Caco-2 (cell line): ENCODE data around the gene AFF1. TPM values are rescaled to one million over a fixed set of nuclear protein-coding genes. Genes with fewer than 3 reads are reported as not detected.

Experiments used
- BruUV-seq: library from RNA; stranded (reverse); fragments of 400-500 nt; replicated peaks from 2 replicates; lab custom pipeline; 2021; lab: Mats Ljungman, UMichigan
- CTCF ChIA-PET: fragments of 300-600 bp; sonication (Branson Sonifier 250); formaldehyde crosslinking; loops from one replicate; lab custom pipeline; 2022; ENCODE audit warnings: antibody characterized with exemption; lab: Charles Lee
- POLR2A ChIA-PET: fragments of 300-600 bp; sonication (Branson Sonifier 250); formaldehyde crosslinking; loops from one replicate; lab custom pipeline; 2022; ENCODE audit warnings: antibody characterized with exemption; lab: Charles Lee
- DNase-seq, 2 experiments: peaks; one replicate each; pipeline versions ENCODE4 v3.0.0 to v3.0.0-alpha.2; 2020 to 2022
- H3K27me3 ChIP-seq: replicated peaks from 2 replicates; pipeline ENCODE4 v1.6.0; 2011; ENCODE audit warnings: low read length; ENCODE audit not compliant: control insufficient read depth, insufficient read depth
- H3K36me3 ChIP-seq: 2 replicates; pipeline ENCODE4 v1.5.1; 2011; ENCODE audit warnings: low read length; ENCODE audit not compliant: control insufficient read depth, insufficient read depth
- H3K4me1 ChIP-seq: fragments of 250-450 bp; sonication (Bioruptor Pico); 2 replicates; pipeline ENCODE4 v1.5.1; 2020; ENCODE audit warnings: mild to moderate bottlenecking
- H3K4me3 ChIP-seq: 2 replicates; pipeline ENCODE4 v1.5.1; 2011; ENCODE audit warnings: low read depth, mild to moderate bottlenecking, control low read depth, low read length
- H3K9me3 ChIP-seq: fragments of 250-450 bp; sonication (Bioruptor Pico); 2 replicates; pipeline ENCODE4 v1.5.1; 2020; ENCODE audit warnings: mild to moderate bottlenecking, moderate library complexity
- H3K27ac Mint-ChIP-seq: one replicate; pipeline ENCODE4 v1.8.0; 2022; ENCODE audit warnings: mixed read lengths; ENCODE audit not compliant: unreplicated experiment
- H3K27me3 Mint-ChIP-seq: one replicate; pipeline ENCODE4 v1.8.0; 2022; ENCODE audit warnings: mixed read lengths; ENCODE audit not compliant: insufficient read depth, unreplicated experiment
- H3K36me3 Mint-ChIP-seq: one replicate; pipeline ENCODE4 v1.8.0; 2022; ENCODE audit warnings: mild to moderate bottlenecking, mixed read lengths; ENCODE audit not compliant: insufficient read depth, unreplicated experiment
- H3K4me1 Mint-ChIP-seq: one replicate; pipeline ENCODE4 v1.8.0; 2022; ENCODE audit warnings: low read depth, mixed read lengths; ENCODE audit not compliant: unreplicated experiment
- H3K4me3 Mint-ChIP-seq: one replicate; pipeline ENCODE4 v1.8.0; 2022; ENCODE audit warnings: mild to moderate bottlenecking, moderate library complexity, mixed read lengths; ENCODE audit not compliant: unreplicated experiment
- H3K9me3 Mint-ChIP-seq: one replicate; pipeline ENCODE4 v1.8.0; 2022; ENCODE audit warnings: mixed read lengths; ENCODE audit not compliant: unreplicated experiment
- intact Hi-C: fragments of 100-400 bp; cut with micrococcal nuclease; formaldehyde crosslinking; loops from one replicate; pipeline ENCODE4 v1.10.0; 2022; ENCODE audit not compliant: unreplicated experiment
- total RNA-seq: library from RNA; stranded (reverse); gene quantifications from 2 replicates; pipeline ENCODE4 v1.2.3, GENCODE V29; 2022
- TF ChIP-seq, protein P1 (sequence below), 2 experiments: fragments of 200-600 bp in 1 of 2; IDR thresholded peaks; 1 replicate in 1 of 2; 2 replicates in 1 of 2; pipeline versions ENCODE4 v1.5.1 to v1.8.0; 2011 to 2022; ENCODE audit warnings: antibody characterized with exemption in 1 of 2, control low read depth in 1 of 2, inconsistent platforms in 1 of 2, low read depth in 1 of 2, low read length in 1 of 2, mild to moderate bottlenecking in 1 of 2, moderate library complexity in 1 of 2; ENCODE audit not compliant: insufficient read depth in 1 of 2, severe bottlenecking in 1 of 2, unreplicated experiment in 1 of 2

The AFF1 gene
- total RNA-seq, 1 experiment from 2014 or later = 48.3 TPM

DNA sequence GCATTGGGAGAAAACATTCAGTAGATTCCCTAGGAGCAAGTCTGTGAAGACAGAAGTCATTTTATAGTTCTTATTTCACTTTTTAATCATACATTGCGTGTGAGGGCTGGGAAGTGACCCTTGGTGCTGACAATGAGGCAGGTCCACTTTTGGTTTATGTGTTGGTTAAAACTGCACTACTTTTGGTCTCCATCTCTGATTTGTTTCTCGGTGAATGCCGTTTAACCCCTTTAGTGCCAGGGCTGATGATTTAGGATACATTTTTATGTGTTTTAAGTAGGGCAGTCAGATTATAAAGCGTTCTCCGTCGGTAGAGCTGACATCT, 110.4 kb downstream of the AFF1 start:
- intact Hi-C loops = loop anchor here (2.0 kb wide), 2 partner anchors 20 to 52 kb away; no protein-coding TSS in a partner anchor
- Histone ChIP-seq H3K9me3 (no peaks in the 10 kb centered on the region), H3K27me3 (no peaks in the 10 kb centered on the region), H3K36me3 (no peaks in the 10 kb centered on the region), H3K4me1 (peaks cover 18% of the 10 kb centered on the region), H3K4me3 (no peak overlapping the region)
- no peaks in the 10 kb centered on the region for H3K27me3 Mint-ChIP-seq
- TF ChIP-seq, protein P1, sequence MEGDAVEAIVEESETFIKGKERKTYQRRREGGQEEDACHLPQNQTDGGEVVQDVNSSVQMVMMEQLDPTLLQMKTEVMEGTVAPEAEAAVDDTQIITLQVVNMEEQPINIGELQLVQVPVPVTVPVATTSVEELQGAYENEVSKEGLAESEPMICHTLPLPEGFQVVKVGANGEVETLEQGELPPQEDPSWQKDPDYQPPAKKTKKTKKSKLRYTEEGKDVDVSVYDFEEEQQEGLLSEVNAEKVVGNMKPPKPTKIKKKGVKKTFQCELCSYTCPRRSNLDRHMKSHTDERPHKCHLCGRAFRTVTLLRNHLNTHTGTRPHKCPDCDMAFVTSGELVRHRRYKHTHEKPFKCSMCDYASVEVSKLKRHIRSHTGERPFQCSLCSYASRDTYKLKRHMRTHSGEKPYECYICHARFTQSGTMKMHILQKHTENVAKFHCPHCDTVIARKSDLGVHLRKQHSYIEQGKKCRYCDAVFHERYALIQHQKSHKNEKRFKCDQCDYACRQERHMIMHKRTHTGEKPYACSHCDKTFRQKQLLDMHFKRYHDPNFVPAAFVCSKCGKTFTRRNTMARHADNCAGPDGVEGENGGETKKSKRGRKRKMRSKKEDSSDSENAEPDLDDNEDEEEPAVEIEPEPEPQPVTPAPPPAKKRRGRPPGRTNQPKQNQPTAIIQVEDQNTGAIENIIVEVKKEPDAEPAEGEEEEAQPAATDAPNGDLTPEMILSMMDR (IDR thresholded peaks at IDR 0.05; ENCODE audit: insufficient read depth in 1 of 2, low read depth in 1 of 2, low read length in 1 of 2, severe bottlenecking in 1 of 2, unreplicated experiment in 1 of 2) = no peak
- DNase-seq = no peak
- ChIA-PET POLR2A (no interaction called here), CTCF (no interaction called here)
- no peak overlapping the region for H3K4me3 Mint-ChIP-seq
- H3K27ac Mint-ChIP-seq = no peak overlapping the region
- peaks cover 13% of the 10 kb centered on the region for H3K36me3 Mint-ChIP-seq
- no peaks in the 10 kb centered on the region for H3K9me3 Mint-ChIP-seq
- no peaks in the 10 kb centered on the region for H3K4me1 Mint-ChIP-seq
- no TSS peak for BruUV-seq

DNA sequence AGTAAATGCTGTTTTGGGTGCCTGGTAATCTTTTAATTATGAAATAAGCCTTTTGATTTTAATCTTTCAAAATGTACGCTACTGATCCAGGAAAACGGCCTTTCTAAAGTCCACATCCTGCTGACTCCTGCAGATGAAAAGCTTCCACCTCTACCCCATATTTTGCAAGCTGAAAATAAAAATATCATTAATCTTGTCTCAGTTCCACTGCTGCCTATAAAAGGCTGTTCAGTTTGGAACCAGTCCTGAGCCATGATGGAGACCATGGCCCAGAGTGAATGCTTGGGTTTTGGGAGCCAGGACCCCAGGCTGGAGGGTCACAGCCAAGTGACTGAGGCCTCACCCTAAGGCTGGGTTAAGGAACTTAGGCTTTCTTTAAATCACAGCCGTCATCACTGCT, 110.8 kb downstream of the AFF1 start:
- no peak overlapping the region for H3K4me3 Mint-ChIP-seq
- Histone ChIP-seq H3K9me3 (no peaks in the 10 kb centered on the region), H3K27me3 (no peaks in the 10 kb centered on the region), H3K4me3 (no peak overlapping the region), H3K36me3 (no peaks in the 10 kb centered on the region), H3K4me1 (peaks cover 18% of the 10 kb centered on the region)
- no peak for DNase-seq
- no peak overlapping the region for H3K27ac Mint-ChIP-seq
- BruUV-seq = no TSS peak
- H3K4me1 Mint-ChIP-seq = no peaks in the 10 kb centered on the region
- TF ChIP-seq, protein P1 (IDR thresholded peaks at IDR 0.05; ENCODE audit: insufficient read depth in 1 of 2, low read depth in 1 of 2, low read length in 1 of 2, severe bottlenecking in 1 of 2, unreplicated experiment in 1 of 2) = no peak
- H3K36me3 Mint-ChIP-seq = peaks cover 15% of the 10 kb centered on the region
- CTCF ChIA-PET = no interaction called here
- POLR2A ChIA-PET = no interaction called here
- intact Hi-C loops = loop anchor here (2.0 kb wide), 2 partner anchors 21 to 51 kb away; no protein-coding TSS in a partner anchor
- H3K9me3 Mint-ChIP-seq = no peaks in the 10 kb centered on the region
- no peaks in the 10 kb centered on the region for H3K27me3 Mint-ChIP-seq

DNA sequence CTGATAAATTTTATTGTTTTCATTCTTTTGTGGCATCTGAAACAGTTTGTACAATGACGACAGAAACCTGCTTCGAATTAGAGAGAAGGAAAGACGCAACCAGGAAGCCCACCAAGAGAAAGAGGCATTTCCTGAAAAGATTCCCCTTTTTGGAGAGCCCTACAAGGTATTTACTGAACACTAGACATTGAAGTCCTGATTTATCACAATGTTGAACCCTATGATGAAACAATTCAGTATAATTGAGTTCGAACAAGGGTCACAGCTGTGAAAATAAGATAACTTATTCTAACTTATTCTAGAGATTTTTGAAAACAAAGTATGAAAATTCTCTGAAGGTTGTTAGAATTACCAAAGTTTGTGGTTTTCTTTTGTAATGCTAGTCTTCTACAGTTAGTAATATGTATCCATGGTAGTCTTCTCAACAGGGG, 111.3 kb downstream of the AFF1 start:
- no peaks in the 10 kb centered on the region for H3K9me3 Mint-ChIP-seq
- H3K27ac Mint-ChIP-seq = no peak overlapping the region
- H3K27me3 Mint-ChIP-seq = no peaks in the 10 kb centered on the region
- no peaks in the 10 kb centered on the region for H3K4me1 Mint-ChIP-seq
- no peak overlapping the region for H3K4me3 Mint-ChIP-seq
- no peak for DNase-seq
- peaks cover 20% of the 10 kb centered on the region for H3K36me3 Mint-ChIP-seq
- no TSS peak for BruUV-seq
- Histone ChIP-seq H3K4me3 (no peak overlapping the region), H3K27me3 (no peaks in the 10 kb centered on the region), H3K36me3 (no peaks in the 10 kb centered on the region), H3K9me3 (no peaks in the 10 kb centered on the region), H3K4me1 (peaks cover 18% of the 10 kb centered on the region)
- intact Hi-C loops = no loop called here
- ChIA-PET CTCF (no interaction called here), POLR2A (no interaction called here)
- TF ChIP-seq, protein P1 (IDR thresholded peaks at IDR 0.05; ENCODE audit: insufficient read depth in 1 of 2, low read depth in 1 of 2, low read length in 1 of 2, severe bottlenecking in 1 of 2, unreplicated experiment in 1 of 2) = no peak
